ENCODE results near the gene FZD7.

The FZD7 gene

DNA sequence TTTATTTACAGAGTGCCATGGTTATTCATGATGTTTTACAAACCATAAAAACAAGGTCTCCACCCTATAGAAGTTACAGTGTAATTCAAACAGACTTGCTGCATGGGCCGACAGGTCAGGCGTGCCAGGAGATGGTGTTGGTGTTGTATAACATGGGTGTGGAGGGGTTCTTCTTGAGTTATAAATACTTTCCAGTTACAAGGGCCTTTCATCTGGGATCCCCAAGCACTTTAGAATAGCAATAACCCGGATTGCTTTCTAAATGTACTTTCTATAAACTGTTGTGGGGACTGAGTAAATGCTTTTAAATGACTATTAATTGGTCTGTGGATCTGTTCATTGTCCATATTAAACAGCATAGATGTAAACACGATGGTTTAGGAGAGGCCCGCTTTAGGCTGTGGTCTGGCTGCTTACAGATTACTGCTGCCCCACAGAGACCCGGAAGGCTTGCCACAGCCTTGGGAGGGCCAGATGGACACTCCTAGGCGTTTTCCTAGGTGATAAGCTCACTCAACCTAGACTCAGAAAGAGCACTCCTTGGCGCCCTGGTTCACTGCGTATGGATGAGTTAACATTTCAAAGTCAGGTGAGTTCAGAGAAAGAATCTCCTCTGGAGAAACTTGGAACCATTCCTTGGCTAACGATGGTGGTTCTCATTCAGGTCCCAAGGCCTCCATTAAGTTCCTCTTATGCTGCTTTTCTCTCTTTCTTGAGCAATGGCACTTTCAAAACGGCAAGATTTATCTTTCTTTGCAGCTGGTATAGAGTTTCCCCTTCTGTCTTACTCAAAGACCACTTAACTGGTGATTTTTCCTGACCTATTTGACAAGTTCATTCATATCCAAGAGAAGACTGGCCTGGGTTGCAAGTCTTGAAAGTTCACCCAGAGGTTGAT, 35.8 kb downstream of the FZD7 start:
- no peak for DNase-seq

DNA sequence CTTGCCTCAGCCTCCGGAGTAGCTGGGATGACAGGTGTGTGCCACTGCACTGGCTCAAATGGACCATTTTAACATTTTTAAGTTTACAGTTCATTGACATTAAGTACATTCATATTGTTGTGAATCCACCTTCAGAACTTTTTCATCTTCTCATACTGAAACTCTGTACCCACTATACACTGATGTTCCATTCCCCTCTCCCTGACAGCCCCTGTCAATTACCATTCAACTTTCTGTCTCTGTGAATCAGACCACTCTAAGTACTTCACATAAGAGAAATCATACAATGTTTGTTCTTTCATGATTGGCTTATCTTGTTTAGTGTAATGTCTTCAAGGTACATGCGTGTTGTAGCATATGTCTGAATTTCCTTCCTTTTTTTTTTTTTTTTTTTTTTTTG, 37.5 kb downstream of the FZD7 start:
- no peak for DNase-seq

DNA sequence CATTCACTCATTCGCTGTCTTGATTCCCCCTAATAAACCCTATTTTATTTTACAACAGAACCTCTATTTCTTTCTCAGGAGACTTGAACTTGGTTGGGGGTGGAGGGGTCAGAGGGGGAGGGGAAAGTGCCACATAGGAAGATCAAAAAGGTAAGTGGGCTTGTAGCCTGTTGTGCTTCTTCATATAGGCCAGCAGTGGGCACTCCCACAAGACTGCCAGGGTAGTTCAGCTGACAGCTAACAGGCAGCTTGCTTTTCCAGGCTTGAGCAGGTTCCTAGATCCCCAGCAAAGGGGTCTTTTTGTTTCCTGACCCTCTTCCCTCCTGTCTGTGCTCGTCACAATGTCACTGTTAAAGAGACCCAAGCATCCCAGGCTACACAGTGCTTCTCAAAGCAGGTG, 38.6 kb downstream of the FZD7 start:
- DNase-seq, result no peak

DNA sequence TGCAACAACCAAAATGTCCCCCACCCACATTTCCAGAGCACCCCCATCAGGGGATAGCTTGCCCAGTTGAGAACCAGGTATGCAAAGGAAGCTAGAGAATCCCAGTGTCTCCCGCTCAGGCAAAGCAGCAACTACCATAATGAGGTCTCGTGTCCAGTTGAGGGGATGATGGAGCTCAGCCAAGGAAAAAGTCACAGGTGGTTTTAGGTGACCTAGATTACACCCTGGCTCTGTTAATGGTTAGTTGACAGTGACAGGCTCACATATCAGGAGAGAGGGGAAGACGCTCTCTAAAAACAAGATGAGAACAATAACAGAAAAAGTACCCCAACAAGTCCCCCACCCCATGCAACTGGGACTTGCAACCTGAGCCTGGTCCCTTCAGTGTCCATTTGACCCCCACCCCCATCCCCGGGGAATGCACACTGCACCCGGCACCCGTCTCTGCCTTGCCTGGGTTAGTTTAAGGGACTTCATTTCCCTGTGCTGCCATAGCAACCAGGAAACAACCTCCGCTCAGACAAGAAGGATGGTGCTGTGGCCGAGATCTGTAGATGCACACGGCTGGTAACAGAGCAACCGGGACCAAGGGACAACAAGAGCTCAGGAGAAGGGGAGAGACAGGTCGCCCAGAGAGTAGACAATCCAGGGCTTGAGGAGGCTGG, 39.2 kb downstream of the FZD7 start, which contains the start of gene KIAA2012:
Gene KIAA2012 (plus strand): TSS at position 519 of the 665 bp plus-strand sequence. CDS start 373 bp downstream, outside the sequence.
- DNase-seq, result peak; percentile 60

DNA sequence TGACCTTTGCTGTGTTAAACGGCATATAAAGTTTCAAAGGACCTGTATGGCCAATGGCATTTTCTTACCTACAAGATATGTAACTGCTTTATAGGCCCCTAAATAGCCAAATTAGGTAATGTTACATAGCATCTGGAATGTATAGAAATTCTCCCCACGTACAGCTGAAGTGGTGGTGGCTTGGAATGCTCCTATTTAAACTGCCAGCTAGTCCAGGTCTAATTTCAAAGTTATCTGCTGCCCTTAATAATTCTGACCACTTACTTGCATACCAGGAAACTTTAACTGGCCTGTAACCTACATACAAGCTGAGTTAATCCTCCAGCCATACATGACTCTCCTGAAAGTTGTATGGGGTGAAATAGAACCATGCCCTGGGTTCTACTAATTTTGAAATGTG, 40.7 kb downstream of the FZD7 start:
- no peak for DNase-seq

DNA sequence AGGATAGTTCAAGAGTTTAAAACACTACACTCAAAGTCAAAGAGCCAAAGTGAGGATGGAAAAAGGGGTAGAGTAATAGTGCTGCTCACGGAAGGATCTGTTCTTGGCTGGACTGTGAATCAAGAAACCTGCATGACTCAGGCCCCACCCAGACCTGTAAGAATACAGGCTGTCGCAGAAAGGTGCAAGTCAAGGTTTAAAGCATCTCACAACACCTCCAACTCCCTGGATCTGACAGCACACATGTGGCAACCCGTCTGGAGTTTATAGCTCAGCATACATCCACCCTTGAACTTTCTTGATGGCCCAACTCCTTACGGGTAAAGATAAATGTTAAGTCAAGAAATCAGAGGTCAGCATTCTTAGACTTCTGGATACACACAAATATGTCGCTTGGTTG, 45.7 kb downstream of the FZD7 start:
- DNase-seq, result no peak

DNA sequence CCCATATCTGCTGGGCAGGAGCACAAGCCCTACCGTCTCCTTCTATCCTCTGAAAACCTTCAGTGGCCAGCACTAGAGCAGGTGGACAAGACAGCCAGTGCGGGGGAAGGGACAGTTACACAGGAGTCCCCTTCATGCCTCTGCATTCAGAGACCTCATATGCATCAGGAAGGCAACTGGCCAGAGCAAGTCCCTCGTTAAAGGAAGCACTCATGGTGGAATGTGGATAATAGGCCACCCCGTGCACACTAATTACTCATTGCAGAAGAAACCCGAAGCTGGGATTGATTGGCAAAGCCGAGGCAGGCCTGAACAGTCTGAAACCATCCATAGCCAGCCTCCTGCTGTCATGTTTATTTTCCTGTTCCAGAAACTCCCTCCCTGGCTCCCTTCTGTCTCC, 50.6 kb downstream of the FZD7 start:
- peak; percentile 46 for DNase-seq

Measured in retina (tissue), 1 donor.